ENCODE data around the gene TMEM238. TPM values are rescaled to one million over a fixed set of nuclear protein-coding genes. Genes with fewer than 3 reads are reported as not detected.

TMEM238 gene
- total and polyA plus RNA-seq, 12 donors: 0.13 to 9.3 (median 2.9) TPM; not detected in 2

DNA sequence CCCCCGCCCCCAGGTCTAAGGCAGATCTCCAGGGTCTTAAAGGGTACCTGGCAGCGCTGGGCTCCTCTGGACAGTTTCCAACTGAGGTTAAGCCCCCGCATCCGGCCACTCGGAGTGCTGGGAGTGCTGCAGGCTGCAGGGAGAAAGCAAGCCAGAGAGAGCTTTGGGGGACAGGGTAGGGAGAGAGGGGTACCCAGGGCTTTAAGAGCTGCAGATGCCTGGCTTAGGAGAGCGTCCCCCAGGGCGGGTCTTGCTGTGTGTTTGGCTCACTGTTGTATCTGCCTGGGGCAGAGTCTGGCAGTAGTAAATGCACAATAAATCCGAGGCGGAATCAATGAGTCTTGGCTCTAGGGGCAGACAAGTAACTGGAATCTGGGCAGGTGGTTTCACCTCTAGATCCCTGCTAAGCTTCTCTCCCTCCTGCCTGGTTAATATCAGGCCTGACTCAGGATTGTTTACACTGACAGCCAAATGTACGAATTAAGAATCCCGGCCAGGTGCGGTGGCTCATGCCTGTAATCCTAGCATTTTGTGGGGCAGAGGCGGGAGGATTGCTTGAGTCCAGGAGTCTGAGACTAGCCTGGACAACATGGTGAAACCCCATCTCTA, 28.8 kb downstream of the TMEM238 start:
- H3K36me3 ChIP-seq (replicated peaks in 1 of 2): no peaks in the 10 kb centered on the region
- H3K4me1 ChIP-seq (replicated peaks in 1 of 2): peaks cover 12 to 15% of the 10 kb centered on the region in 2 donors
- no peak for DNase-seq
- no peak overlapping the region for H3K4me3 ChIP-seq
- no peak for TF ChIP-seq POLR2A (IDR thresholded peaks at IDR 0.05)
- TF ChIP-seq, protein P1, sequence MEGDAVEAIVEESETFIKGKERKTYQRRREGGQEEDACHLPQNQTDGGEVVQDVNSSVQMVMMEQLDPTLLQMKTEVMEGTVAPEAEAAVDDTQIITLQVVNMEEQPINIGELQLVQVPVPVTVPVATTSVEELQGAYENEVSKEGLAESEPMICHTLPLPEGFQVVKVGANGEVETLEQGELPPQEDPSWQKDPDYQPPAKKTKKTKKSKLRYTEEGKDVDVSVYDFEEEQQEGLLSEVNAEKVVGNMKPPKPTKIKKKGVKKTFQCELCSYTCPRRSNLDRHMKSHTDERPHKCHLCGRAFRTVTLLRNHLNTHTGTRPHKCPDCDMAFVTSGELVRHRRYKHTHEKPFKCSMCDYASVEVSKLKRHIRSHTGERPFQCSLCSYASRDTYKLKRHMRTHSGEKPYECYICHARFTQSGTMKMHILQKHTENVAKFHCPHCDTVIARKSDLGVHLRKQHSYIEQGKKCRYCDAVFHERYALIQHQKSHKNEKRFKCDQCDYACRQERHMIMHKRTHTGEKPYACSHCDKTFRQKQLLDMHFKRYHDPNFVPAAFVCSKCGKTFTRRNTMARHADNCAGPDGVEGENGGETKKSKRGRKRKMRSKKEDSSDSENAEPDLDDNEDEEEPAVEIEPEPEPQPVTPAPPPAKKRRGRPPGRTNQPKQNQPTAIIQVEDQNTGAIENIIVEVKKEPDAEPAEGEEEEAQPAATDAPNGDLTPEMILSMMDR (IDR thresholded peaks at IDR 0.05): no peak
- no peaks in the 10 kb centered on the region for H3K9me3 ChIP-seq (replicated peaks in 1 of 3)
- peaks cover 18% of the 10 kb centered on the region for H3K27me3 ChIP-seq
- H3K27ac ChIP-seq: no peak overlapping the region
- intact Hi-C loops (cut with DNase I): no loop called here
- WGBS, 4 donors: 42 to 51% (median 48%) methylated on average over 7 to 13 of the region's 13 CpGs

DNA sequence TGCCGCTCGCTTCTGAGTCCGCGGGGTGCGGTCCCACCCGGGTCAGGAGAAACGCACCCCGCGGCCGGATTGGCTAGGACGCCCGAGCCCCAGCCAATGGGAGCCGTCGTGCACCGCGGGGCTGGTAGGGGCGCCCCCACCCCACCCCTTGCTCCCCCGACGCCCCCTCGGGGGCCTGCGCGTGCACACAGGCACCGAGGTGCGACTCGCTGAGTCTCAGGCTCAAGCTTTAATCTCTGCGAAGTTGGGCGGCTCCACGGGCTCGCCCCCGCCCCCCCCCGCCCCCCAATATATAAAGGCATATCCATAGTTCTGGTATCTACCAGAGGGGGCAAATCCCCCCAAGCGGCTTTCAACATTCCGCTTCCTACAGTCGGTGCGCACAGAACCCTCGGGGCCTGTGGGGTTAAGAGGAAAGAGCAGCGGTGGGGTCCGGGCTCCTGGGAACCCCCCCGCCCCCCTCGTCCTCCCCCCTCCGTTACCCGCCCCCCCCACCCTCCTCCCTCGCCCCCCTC, 29.3 kb downstream of the TMEM238 start, which contains the start of gene COX6B2:
TSS of gene COX6B2 (minus strand) at position 22 of the 515 bp plus-strand sequence. CDS start 198 bp downstream, outside the sequence.
- H3K27ac ChIP-seq: no peak within 1 kb of the TSS
- no peaks in the 10 kb centered on the region for H3K36me3 ChIP-seq (replicated peaks in 1 of 2)
- peaks cover 18% of the 10 kb centered on the region for H3K27me3 ChIP-seq
- no peak for DNase-seq
- H3K4me1 ChIP-seq (replicated peaks in 1 of 2): peaks cover 12 to 15% of the 10 kb centered on the region in 2 donors
- H3K9me3 ChIP-seq (replicated peaks in 1 of 3): no peaks in the 10 kb centered on the region
- WGBS, 4 donors: 5 to 20% (median 5%) methylated on average over 2 to 42 of the region's 43 CpGs; no CpG with 5 or more reads in 1 of the 4 donors
- intact Hi-C loops (cut with DNase I): no loop called here
- TF ChIP-seq, protein P1 (IDR thresholded peaks at IDR 0.05): no peak
- TF ChIP-seq POLR2A (IDR thresholded peaks at IDR 0.05): no peak
- peak within 1 kb of the TSS in 2 of 4 donors; percentile 16 to 43 for H3K4me3 ChIP-seq

DNA sequence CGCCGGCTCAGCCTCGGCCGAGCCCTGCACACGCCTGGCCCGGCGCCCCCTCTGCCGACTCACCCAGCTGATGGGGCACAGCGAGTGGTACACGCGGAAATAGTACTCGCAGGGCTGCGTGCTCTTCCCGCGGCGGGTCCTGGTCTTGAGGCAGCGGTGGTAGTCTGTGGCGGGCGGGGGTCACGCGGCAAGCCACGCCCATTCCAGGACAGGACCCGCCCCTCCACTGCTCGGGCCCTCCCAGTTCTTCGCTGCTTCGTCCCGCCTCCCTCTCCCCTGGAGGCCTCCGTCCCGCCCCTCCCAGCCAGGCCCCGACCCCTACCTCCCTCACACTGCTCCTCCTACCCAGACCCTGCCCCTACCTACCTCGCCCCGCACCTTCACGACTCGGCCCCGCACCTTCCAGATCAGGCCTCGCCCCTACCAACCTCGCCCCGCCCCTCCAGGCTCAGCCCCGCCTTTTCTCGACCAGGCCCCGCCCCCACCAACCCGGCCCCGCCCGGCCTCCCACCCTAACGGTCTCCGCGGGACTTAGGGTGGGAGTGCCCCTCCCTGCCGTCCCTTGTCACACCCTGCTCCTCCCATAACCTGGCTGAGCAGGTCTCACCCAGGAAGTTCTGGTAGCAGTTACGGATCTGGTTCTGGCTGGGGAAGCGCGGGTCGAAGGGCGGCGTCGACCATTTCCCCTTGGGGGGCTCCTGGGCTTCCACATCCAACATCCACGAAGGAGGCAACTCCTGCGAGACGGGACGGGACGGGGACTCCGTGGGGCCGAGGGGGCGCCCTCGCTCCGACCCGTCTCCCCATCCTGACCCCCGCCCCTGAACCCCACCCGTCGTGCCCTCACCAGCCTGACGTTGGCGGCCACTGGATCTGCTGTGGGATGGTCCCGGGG, 30.0 kb downstream of the TMEM238 start:
- H3K36me3 ChIP-seq (replicated peaks in 1 of 2): no peaks in the 10 kb centered on the region
- peak overlapping the region in 2 of 4 donors; percentile 16 to 43 for H3K4me3 ChIP-seq
- peak in 5 of 7 donors; percentile 55 to 78 (median 69) for DNase-seq
- H3K9me3 ChIP-seq (replicated peaks in 1 of 3): no peaks in the 10 kb centered on the region
- 2 to 4% (median 2%) methylated on average over 17 to 71 of the region's 72 CpGs for WGBS, 4 donors
- TF ChIP-seq, protein P1 (IDR thresholded peaks at IDR 0.05): no peak
- no peak for TF ChIP-seq POLR2A (IDR thresholded peaks at IDR 0.05)
- H3K27me3 ChIP-seq: peaks cover 18% of the 10 kb centered on the region
- intact Hi-C loops (cut with DNase I): no loop called here
- H3K4me1 ChIP-seq (replicated peaks in 1 of 2): peaks cover 12 to 15% of the 10 kb centered on the region in 2 donors
- H3K27ac ChIP-seq: no peak overlapping the region

DNA sequence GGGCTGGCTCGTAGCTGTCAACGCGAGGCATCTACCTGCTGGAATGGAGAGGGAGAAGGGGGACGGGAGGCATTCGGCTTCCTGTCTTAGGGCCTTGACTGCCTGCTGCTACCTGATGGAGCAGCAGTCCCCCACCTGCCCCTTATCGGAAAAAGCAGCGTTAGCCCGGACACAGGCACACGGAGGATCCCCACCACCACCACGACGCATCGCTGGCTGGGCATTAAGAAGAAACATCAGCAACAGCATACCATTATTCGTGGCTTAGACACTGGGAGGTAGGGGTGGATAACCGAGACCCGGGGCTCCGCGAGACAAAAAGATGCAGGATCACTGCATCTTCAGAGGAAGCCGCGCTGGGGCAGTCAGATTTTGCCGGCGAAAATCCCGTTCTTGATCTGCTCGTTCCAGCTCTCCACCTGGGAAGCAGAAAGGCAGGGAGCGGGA, 30.7 kb downstream of the TMEM238 start:
- Histone ChIP-seq H3K4me3 (peak overlapping the region in 2 of 4 donors; percentile 16 to 43), H3K36me3 (replicated peaks in 1 of 2) (no peaks in the 10 kb centered on the region), H3K9me3 (replicated peaks in 1 of 3) (no peaks in the 10 kb centered on the region), H3K4me1 (replicated peaks in 1 of 2) (peaks cover 12 to 15% of the 10 kb centered on the region in 2 donors), H3K27ac (no peak overlapping the region), H3K27me3 (peaks cover 18% of the 10 kb centered on the region)
- DNase-seq: no peak
- WGBS, 4 donors: 3 to 6% (median 4%) methylated on average over 21 to 24 of the region's 24 CpGs
- intact Hi-C loops (cut with DNase I): no loop called here
- TF ChIP-seq, protein P1 (IDR thresholded peaks at IDR 0.05): no peak
- TF ChIP-seq POLR2A (IDR thresholded peaks at IDR 0.05): no peak

Data from adrenal gland (tissue), 12 donors.